H1 (cell line): ENCODE measurements around the gene IRF7.

ENCODE experiments used
- CEBPB ChIP-seq: IDR thresholded peaks from 2 replicates; pipeline ENCODE4 v1.6.1; 2012; ENCODE audit warnings: low read depth, low read length
- EP300 ChIP-seq, 2 experiments: IDR thresholded peaks; 1 replicate in 1 of 2; 2 replicates in 1 of 2; pipeline ENCODE4 v1.6.1; 2011 to 2012; ENCODE audit warnings: low read depth in 2 of 2, low read length in 2 of 2, mild to moderate bottlenecking in 2 of 2, borderline replicate concordance in 1 of 2, inconsistent platforms in 1 of 2, moderate library complexity in 1 of 2
- JUND ChIP-seq: IDR thresholded peaks from 2 replicates; pipeline ENCODE4 v1.6.1; 2011; ENCODE audit warnings: mild to moderate bottlenecking, improper control_type of control experiment, low read length
- POLR2AphosphoS5 ChIP-seq: IDR thresholded peaks from 2 replicates; pipeline ENCODE4 v1.6.1; 2011; ENCODE audit warnings: low read depth, low read length
- SUZ12 ChIP-seq: fragments of 200-600 bp; sonication (generic); IDR thresholded peaks from 2 replicates; pipeline ENCODE4 v1.6.1; 2012; ENCODE audit warnings: mild to moderate bottlenecking, inconsistent platforms, low read length, moderate library complexity, mixed read lengths
- TF ChIP-seq, protein P1 (sequence below): IDR thresholded peaks from 2 replicates; pipeline ENCODE4 v1.6.1; 2011; ENCODE audit warnings: low read length, improper control_type of control experiment
- TF ChIP-seq, protein P2 (sequence below): IDR thresholded peaks from 2 replicates; pipeline ENCODE4 v1.6.1; 2011; ENCODE audit warnings: low read depth, mild to moderate bottlenecking, low read length; ENCODE audit not compliant: insufficient read depth
- TF ChIP-seq, protein P3 (sequence below), 3 experiments: IDR thresholded peaks; 1 replicate in 2 of 3; 2 replicates in 1 of 3; pipeline versions ENCODE4 v1.5.1 to v1.6.1; 2011; ENCODE audit warnings: low read length in 3 of 3, mild to moderate bottlenecking in 3 of 3, inconsistent platforms in 2 of 3, low read depth in 1 of 3, moderate library complexity in 1 of 3; ENCODE audit not compliant: insufficient read depth in 1 of 3; ENCODE audit errors: control extremely low read depth in 1 of 3
- TF ChIP-seq, protein P4 (sequence below): IDR thresholded peaks from 2 replicates; pipeline ENCODE4 v1.6.1; 2012; ENCODE audit warnings: inconsistent platforms

DNA sequence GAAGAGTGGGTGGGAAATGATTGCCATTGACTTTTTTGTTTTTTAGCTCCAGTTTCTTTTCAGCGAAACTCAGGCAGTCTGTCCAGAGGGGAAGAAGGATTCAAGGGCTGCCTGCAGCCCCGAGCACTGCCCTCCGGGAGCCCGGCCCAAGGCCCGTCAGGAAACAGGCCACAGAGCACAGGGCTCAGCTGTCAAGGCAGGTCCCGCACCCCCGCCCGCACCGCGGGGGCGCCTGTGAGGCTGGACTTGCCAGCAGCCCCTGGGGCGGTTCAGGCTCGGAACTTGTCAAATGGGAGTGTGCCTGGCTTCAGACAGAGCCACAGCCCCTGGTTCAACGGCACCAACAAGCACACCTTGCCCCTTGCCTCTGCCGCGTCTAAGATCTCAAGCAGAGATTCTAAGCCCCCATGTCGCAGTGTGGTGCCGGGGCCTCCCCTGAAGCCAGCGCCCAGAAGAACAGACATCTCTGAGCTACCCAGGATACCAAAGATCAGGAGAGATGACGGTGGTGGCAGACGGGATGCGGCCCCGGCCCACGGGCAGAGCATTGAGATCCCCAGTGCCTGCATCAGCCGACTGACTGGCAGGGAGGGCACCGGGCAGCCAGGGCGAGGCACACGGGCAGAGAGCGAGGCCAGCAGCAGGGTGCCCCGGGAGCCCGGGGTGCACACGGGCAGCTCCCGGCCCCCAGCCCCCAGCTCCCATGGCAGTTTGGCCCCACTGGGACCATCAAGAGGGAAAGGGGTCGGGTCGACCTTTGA is 8.6 kb downstream of the IRF7 start:
- no peak for TF ChIP-seq JUND
- TF ChIP-seq, protein P1, sequence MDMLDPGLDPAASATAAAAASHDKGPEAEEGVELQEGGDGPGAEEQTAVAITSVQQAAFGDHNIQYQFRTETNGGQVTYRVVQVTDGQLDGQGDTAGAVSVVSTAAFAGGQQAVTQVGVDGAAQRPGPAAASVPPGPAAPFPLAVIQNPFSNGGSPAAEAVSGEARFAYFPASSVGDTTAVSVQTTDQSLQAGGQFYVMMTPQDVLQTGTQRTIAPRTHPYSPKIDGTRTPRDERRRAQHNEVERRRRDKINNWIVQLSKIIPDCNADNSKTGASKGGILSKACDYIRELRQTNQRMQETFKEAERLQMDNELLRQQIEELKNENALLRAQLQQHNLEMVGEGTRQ: no peak
- TF ChIP-seq, protein P2, sequence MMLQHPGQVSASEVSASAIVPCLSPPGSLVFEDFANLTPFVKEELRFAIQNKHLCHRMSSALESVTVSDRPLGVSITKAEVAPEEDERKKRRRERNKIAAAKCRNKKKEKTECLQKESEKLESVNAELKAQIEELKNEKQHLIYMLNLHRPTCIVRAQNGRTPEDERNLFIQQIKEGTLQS: no peak
- TF ChIP-seq, protein P3, sequence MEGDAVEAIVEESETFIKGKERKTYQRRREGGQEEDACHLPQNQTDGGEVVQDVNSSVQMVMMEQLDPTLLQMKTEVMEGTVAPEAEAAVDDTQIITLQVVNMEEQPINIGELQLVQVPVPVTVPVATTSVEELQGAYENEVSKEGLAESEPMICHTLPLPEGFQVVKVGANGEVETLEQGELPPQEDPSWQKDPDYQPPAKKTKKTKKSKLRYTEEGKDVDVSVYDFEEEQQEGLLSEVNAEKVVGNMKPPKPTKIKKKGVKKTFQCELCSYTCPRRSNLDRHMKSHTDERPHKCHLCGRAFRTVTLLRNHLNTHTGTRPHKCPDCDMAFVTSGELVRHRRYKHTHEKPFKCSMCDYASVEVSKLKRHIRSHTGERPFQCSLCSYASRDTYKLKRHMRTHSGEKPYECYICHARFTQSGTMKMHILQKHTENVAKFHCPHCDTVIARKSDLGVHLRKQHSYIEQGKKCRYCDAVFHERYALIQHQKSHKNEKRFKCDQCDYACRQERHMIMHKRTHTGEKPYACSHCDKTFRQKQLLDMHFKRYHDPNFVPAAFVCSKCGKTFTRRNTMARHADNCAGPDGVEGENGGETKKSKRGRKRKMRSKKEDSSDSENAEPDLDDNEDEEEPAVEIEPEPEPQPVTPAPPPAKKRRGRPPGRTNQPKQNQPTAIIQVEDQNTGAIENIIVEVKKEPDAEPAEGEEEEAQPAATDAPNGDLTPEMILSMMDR (IDR thresholded peaks at IDR 0.05; ENCODE audit: control extremely low read depth in 1 of 3, insufficient read depth in 1 of 3, low read depth in 1 of 3, low read length in 3 of 3): no peak
- no peak for TF ChIP-seq SUZ12
- TF ChIP-seq, protein P4, sequence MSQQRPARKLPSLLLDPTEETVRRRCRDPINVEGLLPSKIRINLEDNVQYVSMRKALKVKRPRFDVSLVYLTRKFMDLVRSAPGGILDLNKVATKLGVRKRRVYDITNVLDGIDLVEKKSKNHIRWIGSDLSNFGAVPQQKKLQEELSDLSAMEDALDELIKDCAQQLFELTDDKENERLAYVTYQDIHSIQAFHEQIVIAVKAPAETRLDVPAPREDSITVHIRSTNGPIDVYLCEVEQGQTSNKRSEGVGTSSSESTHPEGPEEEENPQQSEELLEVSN: no peak
- no peak for TF ChIP-seq EP300 (IDR thresholded peaks at IDR 0.05; ENCODE audit: borderline replicate concordance in 1 of 2, low read depth in 2 of 2, low read length in 2 of 2)
- no peak for TF ChIP-seq POLR2AphosphoS5
- no peak for TF ChIP-seq CEBPB
